Osteocyte (in vitro differentiated cells): ENCODE results near the gene CACNA1H. TPM values are rescaled to one million over a fixed set of nuclear protein-coding genes. Genes with fewer than 3 reads are reported as not detected.

Source experiments
- DNase-seq: peaks from one replicate; pipeline ENCODE4 v3.0.0; 2021; ENCODE audit warnings: mixed read lengths; ENCODE audit not compliant: unreplicated experiment; ENCODE audit errors: extremely low spot score
- H3K27ac Mint-ChIP-seq: one replicate; pipeline ENCODE4 v1.8.0; 2021; ENCODE audit warnings: mild to moderate bottlenecking, mixed read lengths; ENCODE audit not compliant: unreplicated experiment
- H3K27me3 Mint-ChIP-seq: one replicate; pipeline ENCODE4 v1.8.0; 2021; ENCODE audit warnings: mixed read lengths; ENCODE audit not compliant: unreplicated experiment
- H3K36me3 Mint-ChIP-seq: one replicate; pipeline ENCODE4 v1.8.0; 2021; ENCODE audit warnings: mixed read lengths; ENCODE audit not compliant: unreplicated experiment
- H3K4me1 Mint-ChIP-seq: one replicate; pipeline ENCODE4 v1.8.0; 2021; ENCODE audit warnings: mixed read lengths; ENCODE audit not compliant: unreplicated experiment
- H3K4me3 Mint-ChIP-seq: one replicate; pipeline ENCODE4 v1.8.0; 2021; ENCODE audit warnings: mild to moderate bottlenecking, moderate library complexity, mixed read lengths; ENCODE audit not compliant: unreplicated experiment
- H3K9me3 Mint-ChIP-seq: one replicate; pipeline ENCODE4 v1.8.0; 2021; ENCODE audit warnings: mixed read lengths; ENCODE audit not compliant: unreplicated experiment
- total RNA-seq: library from RNA; stranded (reverse); gene quantifications from 2 replicates; pipeline ENCODE4 v1.2.1, GENCODE V29; 2021
- TF ChIP-seq, protein P1 (sequence below): fragments of 200-600 bp; sonication (generic); IDR thresholded peaks from 2 replicates; pipeline ENCODE4 v1.5.0; 2021; ENCODE audit warnings: antibody characterized with exemption, mild to moderate bottlenecking, moderate library complexity

The CACNA1H gene
- total RNA-seq, 1 donor from 2014 or later = 21.2 TPM

DNA sequence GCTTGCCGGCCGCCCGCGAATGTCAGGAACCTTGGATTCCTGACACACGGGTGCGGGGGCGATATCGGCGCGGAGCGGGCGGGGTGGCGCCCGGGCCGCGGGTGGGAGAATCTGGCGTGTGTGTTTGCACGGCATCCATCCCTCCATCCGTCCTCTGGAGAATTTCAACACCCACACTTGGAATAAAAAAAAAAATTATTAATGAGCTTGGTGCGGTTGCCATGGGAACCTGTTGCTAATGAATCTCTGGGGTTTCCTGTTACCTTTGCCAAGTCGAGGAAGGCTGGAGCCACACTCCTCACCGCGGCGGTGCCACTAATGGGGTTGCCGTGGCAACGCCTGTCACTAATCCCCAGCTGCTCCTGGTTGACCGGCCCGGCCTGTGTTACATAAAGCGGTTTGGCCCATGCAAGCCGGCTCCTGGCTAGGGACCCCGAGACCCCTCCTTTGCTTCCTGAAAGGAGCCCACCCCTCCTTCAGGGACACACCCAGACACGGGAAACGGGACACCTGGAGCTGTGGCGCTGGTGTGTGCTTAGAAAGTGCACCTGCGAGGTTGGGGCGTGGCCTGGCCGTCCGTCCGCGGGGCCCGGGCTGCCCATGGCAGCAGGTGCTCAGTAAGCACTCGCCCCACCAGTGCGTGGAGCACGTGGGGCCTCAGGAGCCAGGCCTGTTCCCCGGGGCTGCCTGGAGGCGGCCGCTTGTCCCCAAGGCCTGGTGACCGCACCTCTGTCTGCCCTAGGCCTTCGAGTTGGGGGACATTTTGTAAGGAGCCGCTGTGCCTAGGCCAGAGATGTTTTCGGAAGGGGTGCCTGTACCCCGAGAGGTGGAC is 14.6 kb downstream of the CACNA1H start:
- H3K27me3 Mint-ChIP-seq = no peaks in the 10 kb centered on the region
- H3K9me3 Mint-ChIP-seq = no peaks in the 10 kb centered on the region
- H3K4me1 Mint-ChIP-seq = peaks cover 13% of the 10 kb centered on the region
- no peak overlapping the region for H3K4me3 Mint-ChIP-seq
- TF ChIP-seq, protein P1, sequence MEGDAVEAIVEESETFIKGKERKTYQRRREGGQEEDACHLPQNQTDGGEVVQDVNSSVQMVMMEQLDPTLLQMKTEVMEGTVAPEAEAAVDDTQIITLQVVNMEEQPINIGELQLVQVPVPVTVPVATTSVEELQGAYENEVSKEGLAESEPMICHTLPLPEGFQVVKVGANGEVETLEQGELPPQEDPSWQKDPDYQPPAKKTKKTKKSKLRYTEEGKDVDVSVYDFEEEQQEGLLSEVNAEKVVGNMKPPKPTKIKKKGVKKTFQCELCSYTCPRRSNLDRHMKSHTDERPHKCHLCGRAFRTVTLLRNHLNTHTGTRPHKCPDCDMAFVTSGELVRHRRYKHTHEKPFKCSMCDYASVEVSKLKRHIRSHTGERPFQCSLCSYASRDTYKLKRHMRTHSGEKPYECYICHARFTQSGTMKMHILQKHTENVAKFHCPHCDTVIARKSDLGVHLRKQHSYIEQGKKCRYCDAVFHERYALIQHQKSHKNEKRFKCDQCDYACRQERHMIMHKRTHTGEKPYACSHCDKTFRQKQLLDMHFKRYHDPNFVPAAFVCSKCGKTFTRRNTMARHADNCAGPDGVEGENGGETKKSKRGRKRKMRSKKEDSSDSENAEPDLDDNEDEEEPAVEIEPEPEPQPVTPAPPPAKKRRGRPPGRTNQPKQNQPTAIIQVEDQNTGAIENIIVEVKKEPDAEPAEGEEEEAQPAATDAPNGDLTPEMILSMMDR = no peak
- DNase-seq = no peak
- no peak overlapping the region for H3K27ac Mint-ChIP-seq
- H3K36me3 Mint-ChIP-seq = no peaks in the 10 kb centered on the region

DNA sequence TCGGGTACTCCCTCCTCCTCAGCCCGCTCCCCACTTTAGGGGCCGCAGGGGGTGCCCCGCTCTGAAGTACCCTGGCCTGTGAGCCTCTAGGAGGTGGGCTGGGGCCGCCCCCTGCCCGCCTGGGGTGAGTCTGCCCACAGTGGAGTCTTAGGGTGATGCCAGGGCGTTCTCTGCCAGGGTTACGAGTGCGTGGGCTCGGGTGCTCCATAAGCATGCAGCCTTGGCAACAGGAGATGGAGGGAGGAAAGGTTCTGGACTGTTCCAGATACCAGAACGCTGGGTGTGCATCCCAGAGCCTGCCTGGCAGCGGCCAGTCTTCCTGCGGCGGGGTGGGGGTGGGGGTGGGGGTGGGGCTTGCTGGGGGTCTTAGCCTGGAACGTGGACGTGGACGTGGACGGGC is 15.9 kb downstream of the CACNA1H start:
- DNase-seq = no peak
- Mint-ChIP-seq H3K27ac (no peak overlapping the region), H3K4me1 (peaks cover 15% of the 10 kb centered on the region), H3K27me3 (no peaks in the 10 kb centered on the region), H3K9me3 (no peaks in the 10 kb centered on the region), H3K4me3 (no peak overlapping the region), H3K36me3 (no peaks in the 10 kb centered on the region)
- TF ChIP-seq, protein P1 = no peak

DNA sequence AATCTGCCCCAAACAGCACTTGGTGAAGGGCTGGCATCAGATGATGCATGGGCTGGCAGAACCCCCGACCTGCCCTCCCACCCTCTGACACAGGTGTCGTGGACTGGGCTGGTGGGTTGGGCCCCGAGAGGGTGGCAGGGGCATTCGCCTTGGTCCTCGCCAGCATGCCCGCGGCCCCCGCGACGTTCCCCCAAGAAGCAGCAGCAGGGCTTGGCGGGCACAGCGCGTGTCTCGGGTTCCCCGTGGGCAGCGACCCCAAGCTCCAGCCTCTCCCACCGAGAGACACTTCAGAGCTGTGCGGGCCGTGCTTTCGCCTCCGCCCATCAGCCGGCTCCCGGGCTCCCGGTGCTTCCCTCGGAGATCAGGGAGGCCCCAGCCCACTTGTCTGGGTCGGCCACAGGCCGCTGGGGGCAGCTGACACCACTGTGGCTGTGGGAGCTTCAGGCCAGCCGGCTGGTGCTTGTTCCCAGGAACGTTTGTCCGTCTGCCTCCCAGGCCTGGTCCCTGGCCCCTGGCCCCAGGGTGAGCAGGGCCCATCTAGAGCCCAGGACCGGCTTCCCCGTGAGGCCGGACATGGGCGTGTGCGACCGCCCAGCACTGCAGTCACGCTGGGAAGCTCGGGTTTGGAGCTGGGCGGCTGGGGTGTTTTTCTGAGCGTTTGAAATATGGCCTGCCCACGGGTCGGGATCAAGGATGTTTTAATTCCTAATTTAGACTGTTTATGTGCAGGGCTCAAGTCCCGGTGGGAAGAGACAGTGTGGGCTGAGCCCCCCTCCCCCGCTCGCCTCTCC is 16.6 kb downstream of the CACNA1H start:
- H3K27me3 Mint-ChIP-seq = no peaks in the 10 kb centered on the region
- H3K27ac Mint-ChIP-seq = no peak overlapping the region
- TF ChIP-seq, protein P1 = no peak
- H3K36me3 Mint-ChIP-seq = no peaks in the 10 kb centered on the region
- H3K4me3 Mint-ChIP-seq = no peak overlapping the region
- no peaks in the 10 kb centered on the region for H3K9me3 Mint-ChIP-seq
- peaks cover 21% of the 10 kb centered on the region for H3K4me1 Mint-ChIP-seq
- no peak for DNase-seq

DNA sequence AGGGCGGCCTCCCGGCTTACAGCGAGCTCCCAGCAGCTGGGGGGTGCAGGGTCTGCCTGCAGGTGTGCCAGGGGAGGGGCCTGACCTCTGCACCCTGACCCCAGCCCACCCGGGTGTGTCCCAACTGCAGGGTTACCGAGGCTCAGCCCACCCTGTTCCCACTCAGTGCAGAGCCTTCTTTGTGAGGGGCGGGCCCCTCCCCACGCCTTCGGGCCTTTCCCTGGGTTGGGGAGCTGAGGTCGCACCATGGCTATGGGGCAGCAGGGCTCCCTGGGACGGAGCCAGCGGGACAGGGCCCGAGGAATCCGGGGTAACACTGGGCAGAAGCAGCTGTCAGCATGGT is 17.1 kb downstream of the CACNA1H start:
- Mint-ChIP-seq H3K4me3 (no peak overlapping the region), H3K36me3 (no peaks in the 10 kb centered on the region), H3K27ac (no peak overlapping the region), H3K4me1 (peaks cover 25% of the 10 kb centered on the region), H3K9me3 (no peaks in the 10 kb centered on the region), H3K27me3 (no peaks in the 10 kb centered on the region)
- TF ChIP-seq, protein P1 = no peak
- no peak for DNase-seq

DNA sequence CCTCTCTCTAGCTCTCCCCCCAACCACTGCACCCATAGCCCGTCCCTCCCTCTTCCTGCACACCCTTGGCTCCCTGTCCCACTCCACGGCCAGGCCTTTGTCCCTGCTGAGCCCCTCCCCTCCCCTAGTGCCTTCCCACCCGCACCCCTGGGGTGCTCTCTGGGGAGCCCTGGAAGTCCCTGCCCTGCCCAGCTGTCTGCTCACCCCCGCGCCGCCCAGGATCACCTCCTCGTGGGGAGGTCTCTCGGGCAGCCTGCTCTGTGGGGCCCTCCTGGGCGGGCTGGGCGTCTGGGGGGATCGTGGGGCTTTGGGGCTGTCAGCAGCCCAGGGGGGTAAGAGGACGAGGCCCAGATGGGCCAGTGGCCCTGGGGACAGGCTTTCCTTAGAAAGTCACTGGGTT is 18.1 kb downstream of the CACNA1H start:
- Mint-ChIP-seq H3K27ac (no peak overlapping the region), H3K4me1 (peaks cover 34% of the 10 kb centered on the region), H3K36me3 (no peaks in the 10 kb centered on the region), H3K4me3 (no peak overlapping the region), H3K9me3 (no peaks in the 10 kb centered on the region), H3K27me3 (no peaks in the 10 kb centered on the region)
- TF ChIP-seq, protein P1 = no peak
- no peak for DNase-seq
